Measurements from ENCODE around the gene UBE2G1. TPM values are rescaled to one million over a fixed set of nuclear protein-coding genes. Genes with fewer than 3 reads are reported as not detected.

UBE2G1 gene
- total and polyA plus RNA-seq, 2 donors (not counting 1 experiment from before 2014, with no cell fraction given): 27.1 to 76.0 TPM

DNA sequence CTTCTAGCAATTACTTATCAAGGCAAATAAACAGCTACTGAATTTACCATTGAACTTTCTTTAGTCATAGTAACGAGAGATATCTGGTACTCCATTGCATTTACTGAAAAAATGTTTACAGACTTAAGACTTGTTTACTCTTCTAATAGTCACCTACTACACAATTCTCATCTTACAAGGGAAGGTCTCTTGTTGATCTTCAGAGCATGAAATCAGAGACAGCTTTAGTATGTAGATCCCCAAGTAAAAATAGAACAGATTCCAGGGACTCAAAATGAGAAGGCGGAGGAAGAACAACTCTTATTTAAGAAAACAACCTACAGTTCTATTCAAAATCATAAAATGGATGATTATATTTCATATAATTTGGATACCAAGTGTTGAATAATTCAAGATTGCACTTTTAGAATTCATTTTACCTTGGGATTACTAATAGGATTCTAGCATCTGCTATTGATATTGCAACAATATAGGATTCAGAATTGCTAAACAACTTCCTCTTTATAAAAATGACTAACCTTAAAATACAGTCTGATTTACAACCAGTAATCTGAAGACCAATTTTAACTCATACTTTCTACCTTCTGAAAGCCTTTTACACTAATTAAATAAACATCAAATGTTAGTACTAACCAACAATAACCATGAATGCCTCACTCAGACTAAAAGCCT, 20.8 kb downstream of the UBE2G1 start:
- ChIA-PET POLR2A (no interaction called here), CTCF (interaction anchor here (1.0 to 1.4 kb wide), 4 partner anchors 13 to 129 kb away, joined by 3 to 4 read pairs (median 3); no protein-coding TSS in a partner anchor)
- H3K27me3 ChIP-seq (replicated peaks in 1 of 4; ENCODE audit: control extremely low read depth in 1 of 4, control insufficient read depth in 3 of 4, insufficient read depth in 4 of 4, low read length in 3 of 4): no peaks in the 10 kb centered on the region
- TF ChIP-seq CTCF (IDR thresholded peaks at IDR 0.05) (no peak), EZH2 (IDR thresholded peaks at IDR 0.05; ENCODE audit: borderline replicate concordance, insufficient read depth, low read depth, low read length, poor library complexity, severe bottlenecking) (no peak)
- DNase-seq (no peak), ATAC-seq (ENCODE audit: low read depth) (no peak)
- Mint-ChIP-seq H3K4me1 (peaks cover 31% of the 10 kb centered on the region), H3K4me3 (no peak overlapping the region), H3K9me3 (ENCODE audit: insufficient read depth) (no peaks in the 10 kb centered on the region), H3K27me3 (no peaks in the 10 kb centered on the region), H3K27ac (peak overlapping the region; percentile 62)
- no peak overlapping the region for H3K9ac ChIP-seq (ENCODE audit: low read length)
- peaks cover 0 to 5% (median 0%) of the 10 kb centered on the region in 3 donors for H3K9me3 ChIP-seq (ENCODE audit: control extremely low read depth in 1 of 3, control insufficient read depth in 2 of 3, insufficient read depth in 1 of 3, low read length in 2 of 3)
- H4K20me1 ChIP-seq (ENCODE audit: control insufficient read depth, insufficient read depth, low read length, poor library complexity, severe bottlenecking): peaks cover 85% of the 10 kb centered on the region
- peaks cover 13 to 19% of the 10 kb centered on the region in 2 donors for H3K4me1 ChIP-seq (ENCODE audit: control insufficient read depth in 2 of 2, insufficient read depth in 2 of 2, low read length in 2 of 2)
- no peak overlapping the region for H3K4me3 ChIP-seq (ENCODE audit: control extremely low read depth in 1 of 5, extremely low read depth in 1 of 5, insufficient read depth in 1 of 5, low read depth in 2 of 5, low read length in 4 of 5)
- no peak overlapping the region for H3K4me2 ChIP-seq (replicated peaks; ENCODE audit: low read depth, low read length, poor library complexity, severe bottlenecking)
- no peak overlapping the region for H3K27ac ChIP-seq (ENCODE audit: low read length in 2 of 2)
- intact Hi-C loops (cut with micrococcal nuclease): no loop called here
- H2AFZ ChIP-seq (ENCODE audit: insufficient read depth, low read depth, low read length, poor library complexity, severe bottlenecking): no peak overlapping the region
- peaks cover 100% of the 10 kb centered on the region for H3K79me2 ChIP-seq (ENCODE audit: control insufficient read depth, insufficient read depth, low read length)
- WGBS (ENCODE audit: insufficient coverage): no CpG with 5 or more reads among the region's 2 CpGs
- no peaks in the 10 kb centered on the region for H3K36me3 ChIP-seq (replicated peaks in 1 of 2; ENCODE audit: control extremely low read depth in 1 of 2, control insufficient read depth in 1 of 2, extremely low read depth in 1 of 2, insufficient read depth in 2 of 2, low read length in 1 of 2)

DNA sequence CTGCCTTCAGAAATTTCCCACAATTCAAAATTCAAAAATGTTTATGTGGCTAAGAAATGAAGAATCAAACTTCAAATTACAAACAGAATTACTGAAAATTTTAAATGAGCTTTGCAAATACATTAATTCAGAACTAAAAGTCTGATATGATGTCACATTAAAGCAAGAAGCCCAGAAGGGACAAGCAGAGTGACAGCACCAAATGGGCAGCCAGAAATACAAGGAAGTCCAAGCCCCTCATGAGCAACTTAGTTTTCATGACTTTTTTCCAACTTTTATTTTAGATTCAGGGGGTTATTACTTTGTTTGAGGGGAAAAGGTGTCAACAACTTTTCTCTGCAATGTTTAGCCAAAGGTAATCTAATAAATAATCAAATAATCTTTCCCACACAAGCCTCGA, 21.5 kb downstream of the UBE2G1 start:
- Histone ChIP-seq H3K4me1 (ENCODE audit: control insufficient read depth in 2 of 2, insufficient read depth in 2 of 2, low read length in 2 of 2) (peaks cover 16 to 25% of the 10 kb centered on the region in 2 donors), H3K9ac (ENCODE audit: low read length) (no peak overlapping the region), H4K20me1 (ENCODE audit: control insufficient read depth, insufficient read depth, low read length, poor library complexity, severe bottlenecking) (peaks cover 85% of the 10 kb centered on the region), H3K27ac (ENCODE audit: low read length in 2 of 2) (no peak overlapping the region), H3K9me3 (ENCODE audit: control extremely low read depth in 1 of 3, control insufficient read depth in 2 of 3, insufficient read depth in 1 of 3, low read length in 2 of 3) (peaks cover 0 to 5% (median 0%) of the 10 kb centered on the region in 3 donors), H3K27me3 (replicated peaks in 1 of 4; ENCODE audit: control extremely low read depth in 1 of 4, control insufficient read depth in 3 of 4, insufficient read depth in 4 of 4, low read length in 3 of 4) (no peaks in the 10 kb centered on the region), H3K79me2 (ENCODE audit: control insufficient read depth, insufficient read depth, low read length) (peaks cover 100% of the 10 kb centered on the region), H3K36me3 (replicated peaks in 1 of 2; ENCODE audit: control extremely low read depth in 1 of 2, control insufficient read depth in 1 of 2, extremely low read depth in 1 of 2, insufficient read depth in 2 of 2, low read length in 1 of 2) (no peaks in the 10 kb centered on the region), H2AFZ (ENCODE audit: insufficient read depth, low read depth, low read length, poor library complexity, severe bottlenecking) (no peak overlapping the region), H3K4me3 (ENCODE audit: control extremely low read depth in 1 of 5, extremely low read depth in 1 of 5, insufficient read depth in 1 of 5, low read depth in 2 of 5, low read length in 4 of 5) (no peak overlapping the region), H3K4me2 (replicated peaks; ENCODE audit: low read depth, low read length, poor library complexity, severe bottlenecking) (no peak overlapping the region)
- intact Hi-C loops (cut with micrococcal nuclease): no loop called here
- DNase-seq: no peak
- ChIA-PET CTCF (interaction anchor here (1.3 to 1.4 kb wide), 3 partner anchors 12 to 70 kb away, joined by 3 to 4 read pairs (median 3); no protein-coding TSS in a partner anchor), POLR2A (interaction anchor here (0.7 to 0.8 kb wide), 2 partner anchors 14 to 129 kb away, joined by 3 read pairs; no protein-coding TSS in a partner anchor)
- WGBS (ENCODE audit: insufficient coverage): no CpG with 5 or more reads among the region's 1 CpG
- ATAC-seq (ENCODE audit: low read depth): no peak
- TF ChIP-seq CTCF (IDR thresholded peaks at IDR 0.05) (no peak), EZH2 (IDR thresholded peaks at IDR 0.05; ENCODE audit: borderline replicate concordance, insufficient read depth, low read depth, low read length, poor library complexity, severe bottlenecking) (no peak)
- Mint-ChIP-seq H3K9me3 (ENCODE audit: insufficient read depth) (no peaks in the 10 kb centered on the region), H3K4me3 (no peak overlapping the region), H3K27me3 (no peaks in the 10 kb centered on the region), H3K4me1 (peaks cover 35% of the 10 kb centered on the region), H3K27ac (no peak overlapping the region)
